GM12874 (cell line): ENCODE data around the gene DNHD1.

ENCODE experiments used
- CTCF ChIP-seq: IDR thresholded peaks from 2 replicates; pipeline ENCODE4 v1.5.1; 2011; ENCODE audit warnings: low read depth, mild to moderate bottlenecking, control low read depth, low read length, moderate library complexity; ENCODE audit not compliant: insufficient read depth

Gene DNHD1

GRCh38 chr11:6498121-6498520 is 1.0 kb downstream of the DNHD1 start:
- TF ChIP-seq CTCF: no peak

GRCh38 chr11:6498544-6498943 is 1.5 kb downstream of the DNHD1 start:
- no peak for TF ChIP-seq CTCF

- no peak for TF ChIP-seq CTCF
Observed at GRCh38 chr11:6502382-6502781, 5.3 kb downstream of the DNHD1 start.

GRCh38 chr11:6504166-6504565 is 7.1 kb downstream of the DNHD1 start:
- TF ChIP-seq CTCF: no peak

GRCh38 chr11:6505577-6506240 is 8.6 kb downstream of the DNHD1 start:
- TF ChIP-seq CTCF: peak; percentile 58

GRCh38 chr11:6516865-6517264 is 19.8 kb downstream of the DNHD1 start:
- no peak for TF ChIP-seq CTCF

- TF ChIP-seq CTCF: no peak
Observed at GRCh38 chr11:6520265-6520664, 23.2 kb downstream of the DNHD1 start.
